ENCODE measurements around the gene KIF22.

DNA sequence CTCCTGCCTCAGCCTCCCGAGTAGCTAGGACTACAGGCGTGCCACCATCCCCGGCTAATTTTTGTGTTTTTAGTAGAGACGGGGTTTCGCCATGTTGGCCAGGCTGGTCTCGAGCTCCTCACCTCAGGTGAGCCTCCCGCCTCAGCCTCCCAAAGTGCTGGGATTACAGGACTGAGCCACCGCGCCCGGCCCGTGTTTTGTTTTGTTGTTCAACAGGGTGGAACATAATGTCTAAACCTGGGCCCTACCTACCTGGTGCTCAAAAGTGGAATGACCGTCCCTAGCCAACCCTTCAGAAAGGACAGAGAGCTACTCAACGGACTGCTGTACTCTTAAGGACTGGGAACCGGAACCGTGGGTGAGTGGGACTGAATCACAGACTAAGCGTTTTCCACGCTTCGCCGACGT, 772 bp upstream of the KIF22 start:
- TF ChIP-seq CTCF (conservative IDR thresholded peaks at IDR 0.05 in 1 of 2, IDR thresholded peaks at IDR 0.05 in 1 of 2; ENCODE audit: low read depth in 1 of 2, low read length in 2 of 2) (no peak), EZH2 (IDR thresholded peaks at IDR 0.05; ENCODE audit: low read length, missing control alignments) (no peak)

Measured in fibroblast of lung (primary cell).